DMS53 treated with DMSO at 0.1 percent for 48 hours (cell line): ENCODE measurements around the gene SYT2.
"Not testable (repeated sequence)": the region's sequence is repeated elsewhere in the genome, so short reads cannot be mapped to it uniquely, and the experiment has no call there.

Experiments used
- DNase-seq: peaks from one replicate; lab custom pipeline; 2025; ENCODE audit not compliant: unreplicated experiment; lab: John Stamatoyannopoulos, UW

The SYT2 gene

GRCh38 chr1:202553078-202553477 lies 157.2 kb downstream of the SYT2 start:
- not testable (repeated sequence) for DNase-seq

- DNase-seq = not testable (repeated sequence)
Measured at GRCh38 chr1:202552615-202553014, 157.6 kb downstream of the SYT2 start.

GRCh38 chr1:202551683-202552082 lies 158.6 kb downstream of the SYT2 start:
- no peak for DNase-seq

- not testable (repeated sequence) for DNase-seq
Measured at GRCh38 chr1:202550088-202550487, 160.2 kb downstream of the SYT2 start.

- no peak for DNase-seq
Measured at GRCh38 chr1:202547215-202547614, 163.0 kb downstream of the SYT2 start.

- DNase-seq = not testable (repeated sequence)
Measured at GRCh38 chr1:202546796-202547195, 163.5 kb downstream of the SYT2 start.

GRCh38 chr1:202546377-202546776 lies 163.9 kb downstream of the SYT2 start:
- DNase-seq = not testable (repeated sequence)

- DNase-seq = not testable (repeated sequence)
Measured at GRCh38 chr1:202545647-202546303, 164.5 kb downstream of the SYT2 start.

GRCh38 chr1:202544766-202545449 lies 165.3 kb downstream of the SYT2 start:
- not testable (repeated sequence) for DNase-seq

GRCh38 chr1:202543537-202543936 lies 166.7 kb downstream of the SYT2 start:
- not testable (repeated sequence) for DNase-seq

- DNase-seq = not testable (repeated sequence)
Measured at GRCh38 chr1:202542415-202542814, 167.8 kb downstream of the SYT2 start.

GRCh38 chr1:202540858-202541257 lies 169.4 kb downstream of the SYT2 start:
- DNase-seq = not testable (repeated sequence)
